ENCODE measurements around the gene CENPU.
"Not testable (repeated sequence)": the region's sequence is repeated elsewhere in the genome, so short reads cannot be mapped to it uniquely, and the experiment has no call there.

The CENPU gene

GRCh38 chr4:184660978-184661377 lies 72.9 kb downstream of the CENPU start:
- no peak for DNase-seq

GRCh38 chr4:184657820-184658219 lies 76.1 kb downstream of the CENPU start:
- DNase-seq, result not testable (repeated sequence)

- DNase-seq, result no peak
Measured at GRCh38 chr4:184657144-184657543, 76.8 kb downstream of the CENPU start.

DNA sequence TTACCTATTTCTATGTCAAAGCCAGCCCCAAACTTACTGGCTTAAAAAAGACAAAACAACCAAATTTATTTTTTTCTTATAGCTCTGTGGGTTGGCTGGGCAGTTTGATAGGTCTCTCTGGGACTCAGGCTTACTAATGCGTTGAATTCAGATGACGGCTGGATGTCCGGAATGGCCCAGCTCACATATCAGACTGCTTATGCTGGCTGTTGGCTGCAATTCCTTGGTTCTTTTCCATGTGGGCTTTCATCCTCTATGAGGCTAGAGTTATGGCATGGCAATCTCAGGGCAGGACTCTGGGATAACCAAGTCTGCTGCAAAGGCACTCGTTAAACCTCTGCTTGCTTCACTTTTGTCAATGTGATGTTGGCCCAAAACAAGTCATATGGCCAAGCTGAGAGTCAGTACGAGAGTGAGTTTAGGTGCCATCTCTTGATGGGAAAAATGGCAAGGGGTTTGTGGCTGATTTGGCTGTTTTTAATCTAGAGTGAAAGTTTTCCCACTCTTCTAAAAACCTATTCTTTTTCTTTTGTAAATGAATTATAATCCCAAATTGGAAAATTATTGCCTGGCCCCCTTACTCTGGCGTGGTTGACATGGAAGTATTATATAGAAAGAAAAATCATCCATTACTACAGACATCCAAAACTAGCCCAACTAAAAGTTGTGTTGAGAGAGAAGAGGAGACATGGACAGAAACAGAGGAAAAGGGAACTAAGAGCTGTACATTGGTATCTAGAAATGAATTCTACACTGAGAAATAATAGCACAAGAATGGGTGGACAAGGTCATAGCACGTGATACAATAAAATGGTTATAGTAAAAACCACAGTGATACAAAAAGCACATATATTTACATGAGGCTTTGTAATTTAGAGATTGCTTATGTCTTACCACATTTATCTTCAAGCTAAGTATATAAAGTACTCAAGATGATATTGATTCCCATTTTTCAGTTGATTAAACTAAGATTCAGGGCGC lies 77.7 kb downstream of the CENPU start:
- no peak for DNase-seq

DNA sequence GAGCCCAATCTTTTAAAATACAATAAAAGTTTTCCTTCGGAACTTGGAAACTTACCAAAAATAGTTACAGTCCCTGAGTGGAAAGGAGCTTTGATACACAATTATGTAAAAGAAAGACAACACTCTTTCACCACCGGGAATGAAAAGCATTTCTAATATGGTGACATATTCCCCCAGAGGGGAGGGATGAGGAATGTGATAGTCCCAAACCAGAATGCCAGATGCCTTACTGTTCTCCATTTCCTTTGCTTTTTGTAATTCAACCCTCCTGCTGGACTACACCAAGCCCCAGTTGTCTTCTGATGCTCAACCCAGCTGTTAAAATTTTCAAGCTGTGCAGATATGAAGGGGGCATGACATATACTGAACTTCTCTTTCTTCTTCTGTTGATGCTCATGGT lies 80.2 kb downstream of the CENPU start:
- DNase-seq, result no peak

GRCh38 chr4:184652681-184653080 lies 81.2 kb downstream of the CENPU start:
- not testable (repeated sequence) for DNase-seq

GRCh38 chr4:184651899-184652298 lies 82.0 kb downstream of the CENPU start:
- DNase-seq, result no peak

- DNase-seq, result no peak
Measured at GRCh38 chr4:184649971-184650855, 83.7 kb downstream of the CENPU start.

DNA sequence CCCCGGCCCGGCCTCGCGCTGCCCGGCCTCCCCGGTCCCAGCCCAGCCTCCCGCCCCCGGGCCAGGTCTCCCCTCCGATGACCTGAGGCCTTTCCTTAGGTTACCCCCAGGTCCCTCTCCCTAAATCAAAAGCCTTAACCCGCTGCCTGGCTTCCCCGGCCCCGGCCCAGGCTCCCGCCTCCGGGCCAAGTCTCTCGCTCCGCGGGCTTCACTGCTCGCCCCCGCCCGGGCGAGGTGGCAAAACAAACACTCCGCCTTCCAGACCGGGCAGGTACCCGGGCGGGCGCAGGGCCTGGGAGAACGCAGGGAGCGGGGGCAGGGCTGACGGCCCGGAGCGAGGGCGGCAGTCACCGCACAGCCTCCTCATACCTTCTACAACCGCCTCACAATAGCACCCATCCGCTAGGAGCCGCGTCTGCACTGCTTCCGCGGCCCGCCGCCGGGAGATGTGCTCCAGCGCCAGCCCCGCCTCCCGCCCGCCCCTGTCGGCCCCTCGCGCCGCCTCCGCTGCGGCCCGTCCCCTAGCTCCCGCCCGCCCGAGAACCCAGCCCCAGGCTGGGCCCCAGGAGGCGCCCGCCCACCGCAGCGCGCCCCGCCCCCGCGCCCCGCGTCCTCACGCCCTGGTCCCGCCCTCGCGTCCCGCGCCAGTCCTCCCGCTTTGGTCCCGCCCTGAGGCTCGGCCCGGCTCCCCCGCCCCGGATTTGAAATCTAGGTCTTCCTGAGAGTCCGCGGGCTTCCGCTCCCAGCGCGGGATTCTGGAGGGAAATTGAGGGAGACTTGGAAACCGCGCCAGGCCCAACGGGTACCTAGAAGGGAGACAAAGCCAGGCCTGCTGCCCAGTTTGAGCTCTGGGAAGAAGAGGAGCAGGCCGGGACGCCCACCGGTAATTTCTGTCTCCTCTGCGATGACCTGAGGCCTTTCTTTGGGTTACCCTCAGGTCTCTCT lies 84.6 kb downstream of the CENPU start, which contains the start of the genes CASP3 and PRIMPOL:
Gene CASP3, minus strand, starts transcription at position 422 of the 945 bp plus-strand sequence. CDS start 10,994 bp downstream, outside the sequence.
Gene PRIMPOL, plus strand, starts transcription at position 713 of the 945 bp plus-strand sequence. CDS start 7,403 bp downstream, outside the sequence.
- peak; percentile 92 to 96 (median 95) for DNase-seq

- DNase-seq, result peak in 3 of 4 experiments; percentile 4 to 14 (median 13)
Measured at GRCh38 chr4:184648313-184649025, 85.4 kb downstream of the CENPU start.

DNA sequence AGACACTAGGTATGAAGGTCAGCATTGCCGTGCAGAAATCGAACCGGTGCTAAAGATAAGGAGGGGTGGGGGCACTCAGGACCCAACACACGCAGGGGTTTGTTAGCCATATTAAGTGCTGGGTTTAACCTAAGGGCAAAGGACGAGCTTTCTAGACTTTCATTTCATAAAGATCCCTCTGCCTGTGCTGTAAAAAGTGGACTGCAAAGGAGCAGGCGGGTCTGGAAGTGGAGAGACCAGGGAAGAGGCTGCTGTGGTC lies 85.9 kb downstream of the CENPU start:
- no peak for DNase-seq

DNA sequence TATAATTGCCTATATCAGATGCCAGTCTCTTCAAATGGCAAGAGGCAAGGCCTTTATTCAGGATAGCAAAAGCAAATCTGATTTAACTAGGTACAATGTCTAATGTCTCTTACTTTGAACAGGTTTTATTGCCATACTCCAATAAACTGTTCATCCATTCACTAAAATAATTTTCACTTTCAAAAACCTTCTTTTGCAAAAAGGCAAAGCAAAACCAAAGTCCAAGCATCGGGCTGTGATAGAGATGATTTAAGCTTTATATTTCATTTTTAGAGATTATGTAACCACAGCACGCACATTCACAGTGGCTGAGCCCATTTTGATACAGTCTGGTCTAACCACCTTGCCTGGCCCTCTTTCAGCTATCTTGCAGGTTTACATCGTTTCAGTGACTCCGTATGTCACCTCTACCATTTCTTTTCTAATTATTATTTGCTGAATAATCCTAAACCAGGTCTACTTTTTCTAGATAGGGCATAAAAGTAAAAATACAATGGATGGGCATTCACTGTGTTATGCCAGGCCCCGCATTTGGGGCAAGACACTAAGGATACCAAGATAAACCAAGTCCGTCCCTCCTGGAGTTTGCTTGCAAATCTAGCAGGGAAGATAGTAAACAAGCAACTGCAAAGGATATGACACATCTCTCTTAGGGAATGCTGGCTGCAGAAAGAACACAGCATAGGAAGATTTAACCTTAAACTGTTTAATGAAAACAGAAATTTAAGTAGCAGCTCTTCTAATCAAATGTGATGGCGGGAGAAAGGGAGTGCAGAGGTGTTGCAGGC lies 86.4 kb downstream of the CENPU start:
- no peak for DNase-seq

GRCh38 chr4:184645904-184646610 lies 87.8 kb downstream of the CENPU start:
- DNase-seq, result no peak

- no peak for DNase-seq
Measured at GRCh38 chr4:184644553-184645307, 89.2 kb downstream of the CENPU start.
